ENCODE measurements around the gene EIF4E1B. TPM values are rescaled to one million over a fixed set of nuclear protein-coding genes. Genes with fewer than 3 reads are reported as not detected.

The EIF4E1B gene
- total RNA-seq, 2 donors from 2014 or later: not detected

- Mint-ChIP-seq H3K9me3 (no peaks in the 10 kb centered on the region), H3K4me1 (ENCODE audit: low read depth in 2 of 2) (no peaks in the 10 kb centered on the region), H3K4me3 (no peak overlapping the region), H3K27ac (no peak overlapping the region), H3K36me3 (no peaks in the 10 kb centered on the region), H3K27me3 (peaks cover 46 to 52% of the 10 kb centered on the region in 2 donors)
- ATAC-seq (no peak), DNase-seq (ENCODE audit: low spot score) (no peak)
Observed at GRCh38 chr5:176692839-176693476, 62.5 kb downstream of the EIF4E1B start.

- Mint-ChIP-seq H3K4me1 (ENCODE audit: low read depth in 2 of 2) (no peaks in the 10 kb centered on the region), H3K4me3 (no peak overlapping the region), H3K36me3 (no peaks in the 10 kb centered on the region), H3K9me3 (no peaks in the 10 kb centered on the region), H3K27me3 (peaks cover 46 to 56% of the 10 kb centered on the region in 2 donors), H3K27ac (no peak overlapping the region)
- DNase-seq (ENCODE audit: low spot score): no peak
- ATAC-seq: no peak
Observed at GRCh38 chr5:176693477-176693851, 63.0 kb downstream of the EIF4E1B start.

GRCh38 chr5:176694146-176694545 lies 63.7 kb downstream of the EIF4E1B start:
- H3K27me3 Mint-ChIP-seq: peaks cover 46 to 57% of the 10 kb centered on the region in 2 donors
- DNase-seq (ENCODE audit: low spot score) (no peak), ATAC-seq (no peak)
- H3K4me3 Mint-ChIP-seq: no peak overlapping the region
- no peak overlapping the region for H3K27ac Mint-ChIP-seq
- H3K4me1 Mint-ChIP-seq (ENCODE audit: low read depth in 2 of 2): no peaks in the 10 kb centered on the region
- no peaks in the 10 kb centered on the region for H3K36me3 Mint-ChIP-seq
- no peaks in the 10 kb centered on the region for H3K9me3 Mint-ChIP-seq

GRCh38 chr5:176694631-176695030 lies 64.2 kb downstream of the EIF4E1B start:
- Mint-ChIP-seq H3K4me3 (no peak overlapping the region), H3K36me3 (no peaks in the 10 kb centered on the region), H3K27ac (no peak overlapping the region), H3K4me1 (ENCODE audit: low read depth in 2 of 2) (no peaks in the 10 kb centered on the region), H3K27me3 (peaks cover 46 to 57% of the 10 kb centered on the region in 2 donors), H3K9me3 (no peaks in the 10 kb centered on the region)
- ATAC-seq (no peak), DNase-seq (ENCODE audit: low spot score) (no peak)

- H3K27ac Mint-ChIP-seq: no peak overlapping the region
- no peaks in the 10 kb centered on the region for H3K9me3 Mint-ChIP-seq
- H3K4me1 Mint-ChIP-seq (ENCODE audit: low read depth in 2 of 2): no peaks in the 10 kb centered on the region
- no peak for ATAC-seq
- peaks cover 46 to 55% of the 10 kb centered on the region in 2 donors for H3K27me3 Mint-ChIP-seq
- no peak for DNase-seq (ENCODE audit: low spot score)
- no peaks in the 10 kb centered on the region for H3K36me3 Mint-ChIP-seq
- H3K4me3 Mint-ChIP-seq: no peak overlapping the region
Observed at GRCh38 chr5:176695073-176695472, 64.6 kb downstream of the EIF4E1B start.

Other genes starting within 250 kb of the EIF4E1B start
- gene NOP16, start 242.1 kb upstream of the EIF4E1B start, total RNA-seq: 100 to 1,000 TPM in 1 of 2 donors, 10 to 100 TPM in 1; 62.0 to 155 TPM
- 100 to 1,000 TPM in 1 of 2 donors, 10 to 100 TPM in 1; 88.9 to 117 TPM for gene HIGD2A, start 241.9 kb upstream of the EIF4E1B start, total RNA-seq
- 10 to 100 TPM; 64.0 to 80.5 TPM for gene CLTB, start 214.1 kb upstream of the EIF4E1B start, total RNA-seq
- 10 to 100 TPM; 47.3 to 50.5 TPM for gene FAF2, start 182.3 kb upstream of the EIF4E1B start, total RNA-seq
- 10 to 100 TPM; 58.1 to 76.3 TPM for gene RNF44, start 93.3 kb upstream of the EIF4E1B start, total RNA-seq
- gene CDHR2, start 81.3 kb upstream of the EIF4E1B start, total RNA-seq: under 1 TPM; 0.33 to 0.40 TPM
- gene GPRIN1, start 20.5 kb upstream of the EIF4E1B start, total RNA-seq: 1 to 10 TPM; 2.7 to 5.9 TPM
- not detected for gene SNCB, start 141 bp upstream of the EIF4E1B start, total RNA-seq
- 10 to 100 TPM; 48.9 to 67.6 TPM for gene TSPAN17, start 16.8 kb downstream of the EIF4E1B start, total RNA-seq
- gene UNC5A, start 179.9 kb downstream of the EIF4E1B start, total RNA-seq: not detected